NOMO-1 (cell line): ENCODE data around the gene RCL1.
"Not testable (repeated sequence)": the region's sequence is repeated elsewhere in the genome, so short reads cannot be mapped to it uniquely, and the experiment has no call there.

Source experiments
- DNase-seq, 2 experiments: peaks; one replicate each; lab custom pipeline; 2025; ENCODE audit not compliant: unreplicated experiment in 2 of 2; lab: John Stamatoyannopoulos, UW

The RCL1 gene

DNA sequence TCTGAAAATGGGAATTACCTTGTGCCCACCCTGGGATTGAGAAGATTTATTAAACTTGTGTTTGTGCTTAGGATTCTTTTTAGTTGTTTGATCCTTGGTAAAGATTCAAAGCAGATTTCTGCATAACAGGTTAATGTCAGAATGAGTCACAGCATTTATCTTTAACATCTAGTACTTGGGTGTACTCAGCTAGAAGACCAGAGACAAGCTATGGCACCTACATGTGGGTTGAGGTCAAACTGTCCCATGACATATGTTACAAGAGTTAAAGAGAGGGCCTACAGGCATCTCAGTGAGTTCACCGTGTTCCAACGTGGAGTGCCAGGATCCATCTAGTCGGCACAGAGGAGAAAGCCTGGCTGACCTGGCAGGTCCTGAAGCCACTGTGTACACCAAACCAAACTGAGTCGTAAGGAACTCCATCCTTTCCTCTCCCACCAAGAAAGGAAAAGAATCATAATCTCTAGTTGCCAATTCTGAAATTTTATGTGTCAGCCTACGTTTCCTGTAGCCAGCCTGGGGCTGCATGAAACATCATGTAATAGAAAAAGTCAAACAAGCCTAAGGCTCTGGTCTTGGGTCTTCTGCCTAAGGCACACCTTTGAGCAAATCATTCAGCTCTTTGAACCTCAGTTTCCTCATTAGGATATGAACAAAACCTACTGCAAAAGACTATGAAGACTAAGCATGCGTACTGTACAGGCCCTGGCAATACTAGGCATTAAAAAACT is 73.7 kb downstream of the RCL1 start:
- no peak for DNase-seq

DNA sequence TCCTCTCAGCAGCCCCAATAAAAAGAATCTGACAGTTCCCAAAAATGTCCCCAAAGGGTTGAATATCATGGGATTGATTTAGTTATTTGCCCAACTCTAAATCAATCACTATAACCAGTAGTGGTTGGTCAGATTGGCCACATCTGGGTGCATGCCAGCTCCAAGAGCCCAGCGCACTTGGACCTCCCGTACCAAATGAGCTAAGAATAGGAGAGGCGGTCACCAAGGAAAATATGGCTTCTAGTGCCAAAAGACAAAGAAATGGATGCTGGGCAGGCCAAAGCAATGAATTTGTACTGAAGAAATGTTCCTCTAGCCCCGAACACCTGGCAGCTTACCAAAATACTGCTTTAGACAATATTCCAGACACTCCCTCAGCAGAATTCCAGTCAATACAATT is 80.3 kb downstream of the RCL1 start:
- no peak for DNase-seq

DNA sequence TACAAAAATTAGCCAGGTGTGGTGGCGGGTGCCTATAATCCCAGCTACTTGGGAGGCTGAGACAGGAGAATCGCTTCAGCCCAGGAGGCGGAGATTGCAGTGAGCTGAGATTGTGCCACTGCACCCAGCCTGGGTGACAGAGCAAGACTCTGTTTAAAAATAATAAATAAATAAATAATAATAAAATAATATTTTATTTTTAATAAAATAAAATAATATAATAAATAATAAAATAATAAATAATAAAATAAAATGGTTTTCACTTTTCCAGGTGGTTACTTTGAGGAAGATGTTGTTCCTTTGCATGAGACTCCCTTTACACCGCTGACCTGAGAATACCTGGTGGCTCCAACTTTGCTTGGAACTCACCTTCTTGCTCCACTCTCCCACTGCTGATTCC is 82.8 kb downstream of the RCL1 start:
- no peak for DNase-seq

DNA sequence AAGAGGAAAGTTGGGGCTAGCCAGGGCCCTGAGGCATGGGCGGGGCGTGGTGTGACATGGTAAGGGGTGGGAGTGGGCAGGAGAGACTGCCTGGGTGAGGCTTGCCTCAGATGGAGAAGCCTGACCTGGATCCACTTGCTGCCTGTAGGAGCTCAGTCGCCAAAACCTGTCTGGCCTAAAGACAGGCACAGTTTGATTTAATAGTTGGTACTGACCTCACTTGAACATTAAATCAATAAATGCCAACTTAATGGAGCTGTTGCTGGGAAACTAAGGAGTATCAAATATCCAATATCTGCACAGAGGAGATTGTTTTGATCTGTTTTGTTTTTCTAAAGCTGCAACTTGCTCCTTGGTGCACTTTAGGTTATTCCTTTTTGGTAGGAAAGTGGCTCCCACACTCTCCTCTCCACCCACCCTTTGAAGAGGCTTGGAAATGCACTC is 86.4 kb downstream of the RCL1 start:
- DNase-seq = no peak

DNA sequence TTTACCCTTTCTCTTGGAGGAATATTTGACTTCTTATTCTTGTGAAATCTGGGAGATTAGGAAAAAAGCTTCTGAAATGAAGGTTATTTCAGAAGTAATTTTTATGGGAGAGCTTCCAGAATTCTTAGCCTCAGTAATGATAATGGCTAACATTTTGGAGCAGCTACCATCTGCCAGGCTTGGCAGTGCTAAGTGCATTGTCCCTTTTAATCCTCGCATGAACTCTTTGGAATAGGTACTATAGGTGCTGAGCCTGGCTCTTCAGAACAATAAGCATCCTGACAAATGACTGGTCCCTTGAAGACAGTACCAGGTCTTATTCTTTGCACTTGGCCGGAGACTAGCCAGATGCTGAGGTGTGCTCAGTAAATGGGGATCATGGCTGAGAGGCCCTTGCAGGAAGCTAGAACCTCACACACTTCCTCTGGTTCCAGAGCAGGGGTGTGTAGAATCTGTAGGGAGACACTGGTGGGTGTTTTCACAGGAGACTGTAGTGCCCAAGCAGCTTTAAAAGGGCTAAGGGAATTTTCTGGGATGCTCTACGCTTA is 90.7 kb downstream of the RCL1 start:
- DNase-seq = no peak

DNA sequence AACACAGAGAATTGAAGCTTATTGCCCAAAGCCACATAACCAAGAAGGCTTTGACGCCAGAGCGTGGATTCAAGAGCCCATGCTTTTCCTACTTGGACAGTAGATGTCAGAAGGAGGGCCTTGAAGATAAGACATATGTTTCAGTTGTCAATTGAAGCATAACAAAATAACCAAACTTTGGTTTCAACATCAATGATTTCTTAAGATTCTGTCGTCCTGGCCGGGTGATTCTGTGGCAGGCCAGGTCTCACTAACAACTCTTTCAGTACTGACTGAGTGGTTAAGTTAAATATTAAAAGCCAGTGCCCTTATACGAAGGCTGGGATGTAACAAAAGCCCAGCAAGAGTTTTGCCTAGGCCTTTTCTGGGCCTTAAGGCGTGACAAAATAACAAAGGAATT is 94.0 kb downstream of the RCL1 start:
- no peak for DNase-seq

DNA sequence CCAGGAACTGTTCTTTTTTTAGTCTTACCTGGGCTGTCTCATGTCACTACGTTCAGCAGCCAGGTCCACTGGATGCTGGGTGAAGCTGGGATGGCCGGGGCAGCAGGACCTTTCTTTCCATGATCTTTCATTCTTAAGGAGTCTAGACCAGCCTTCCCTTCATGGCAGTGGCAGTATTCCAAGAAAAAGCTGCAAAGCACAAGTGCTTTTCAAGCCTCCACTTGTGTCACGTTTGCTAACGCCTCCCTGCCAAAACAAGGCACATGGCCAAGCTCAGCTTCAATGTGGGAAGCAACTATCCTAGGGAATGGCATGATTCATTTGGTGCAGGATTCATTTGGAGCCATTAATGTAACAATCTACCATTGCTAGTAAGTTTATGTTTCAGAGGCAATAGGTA is 94.8 kb downstream of the RCL1 start:
- no peak for DNase-seq

DNA sequence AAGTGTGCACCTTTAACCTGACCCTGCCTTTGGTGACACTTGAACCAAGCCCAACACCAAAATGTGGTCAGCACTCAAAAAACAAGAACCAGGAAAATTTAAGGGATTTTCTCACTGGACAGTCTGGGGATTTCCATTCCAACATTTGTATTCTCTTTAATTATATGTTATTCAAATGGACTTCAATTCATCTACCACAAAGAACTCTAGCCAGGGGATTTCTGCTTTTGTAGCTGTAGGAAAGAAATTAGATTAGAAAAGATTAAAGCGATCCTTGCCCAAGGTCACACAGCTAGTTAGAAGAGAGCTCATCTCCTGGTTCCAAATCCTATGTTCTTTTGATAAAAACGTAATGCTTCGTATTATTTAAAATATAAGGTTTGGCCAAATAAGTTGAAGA is 97.5 kb downstream of the RCL1 start:
- DNase-seq = no peak

DNA sequence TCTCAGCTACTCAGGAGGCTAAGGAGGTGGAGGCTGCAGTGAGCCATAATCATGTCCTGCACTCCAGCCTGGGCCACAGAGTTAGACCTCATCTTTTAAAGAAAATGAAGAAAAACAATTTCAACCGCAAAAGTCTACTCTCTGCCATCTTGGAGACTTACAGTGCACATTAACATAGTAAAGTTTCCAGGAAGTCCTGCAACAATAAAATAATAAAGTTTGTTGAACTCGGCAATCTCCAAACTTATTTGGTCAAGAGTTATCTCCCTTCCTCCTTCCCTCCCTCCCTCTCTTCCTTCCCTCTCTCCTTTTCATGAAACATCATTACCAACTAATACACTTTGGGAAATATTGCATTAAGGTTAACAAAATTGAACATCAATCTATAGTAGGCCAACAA is 98.2 kb downstream of the RCL1 start:
- DNase-seq = no peak

DNA sequence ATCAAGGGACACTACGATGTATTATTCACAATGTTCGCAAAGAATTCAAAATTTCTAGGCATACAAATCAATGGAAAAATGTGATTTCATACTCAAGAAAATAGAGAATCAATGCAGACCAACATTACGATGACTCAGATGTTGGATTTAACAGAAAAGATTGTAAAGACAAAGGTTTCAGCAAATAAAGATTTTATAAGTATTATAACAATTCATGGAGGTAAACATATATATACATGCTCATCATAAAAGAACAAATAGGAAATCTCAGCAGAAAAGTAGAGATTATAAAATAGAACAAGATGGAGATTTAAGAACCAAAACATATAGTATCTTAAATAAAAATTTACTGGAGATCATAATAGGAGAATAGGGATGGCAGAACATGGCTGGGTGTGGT is 98.9 kb downstream of the RCL1 start:
- DNase-seq = no peak

DNA sequence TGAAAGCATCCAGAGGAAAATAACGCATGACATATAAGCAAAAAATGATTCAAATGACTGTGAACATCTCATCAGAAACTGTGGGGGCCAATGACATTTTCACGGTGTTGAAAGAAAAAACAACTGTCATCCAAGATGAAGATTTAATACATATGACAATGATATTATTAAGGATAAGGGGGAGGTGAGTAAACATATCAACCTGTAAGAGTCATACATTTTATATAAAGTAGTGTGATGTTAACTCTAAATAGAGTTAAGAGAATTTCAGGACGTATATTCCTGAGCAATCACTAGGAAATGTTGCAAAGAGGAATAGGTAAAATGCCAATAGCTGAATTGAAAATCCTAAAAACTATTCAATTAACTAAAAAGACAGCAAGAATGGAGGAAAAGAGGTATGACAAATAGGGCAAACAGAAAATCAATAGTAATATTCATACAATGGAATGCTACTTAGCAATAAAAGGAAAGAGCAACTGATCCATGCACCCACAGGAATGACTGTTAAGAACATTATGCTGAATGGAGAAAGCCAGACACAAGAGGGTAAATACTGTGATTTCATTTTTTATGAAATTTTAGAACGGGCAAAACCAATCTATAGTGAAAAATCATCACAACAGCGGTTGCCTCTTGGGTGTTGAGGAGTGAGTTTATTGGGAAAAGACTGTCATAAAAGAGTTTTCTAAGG is 99.9 kb downstream of the RCL1 start:
- DNase-seq = no peak

DNA sequence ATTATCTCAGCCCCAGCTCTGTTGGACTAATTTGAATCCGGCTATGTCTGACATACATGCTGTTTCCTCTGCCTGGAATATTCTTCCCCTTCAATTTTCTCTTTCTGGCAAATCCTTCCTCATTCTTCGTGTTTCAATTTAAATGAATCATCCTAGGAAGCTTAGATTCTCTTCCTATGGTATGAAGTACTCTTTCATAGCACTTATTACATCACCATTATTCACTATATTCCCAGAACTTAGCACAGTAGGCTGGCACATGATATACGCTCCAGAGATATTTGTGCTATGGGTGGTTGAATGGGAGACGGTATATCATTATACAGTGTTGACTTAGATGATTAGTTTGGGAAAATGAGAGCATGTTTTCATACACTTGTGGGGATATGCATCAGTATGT is 101.3 kb downstream of the RCL1 start:
- no peak for DNase-seq

DNA sequence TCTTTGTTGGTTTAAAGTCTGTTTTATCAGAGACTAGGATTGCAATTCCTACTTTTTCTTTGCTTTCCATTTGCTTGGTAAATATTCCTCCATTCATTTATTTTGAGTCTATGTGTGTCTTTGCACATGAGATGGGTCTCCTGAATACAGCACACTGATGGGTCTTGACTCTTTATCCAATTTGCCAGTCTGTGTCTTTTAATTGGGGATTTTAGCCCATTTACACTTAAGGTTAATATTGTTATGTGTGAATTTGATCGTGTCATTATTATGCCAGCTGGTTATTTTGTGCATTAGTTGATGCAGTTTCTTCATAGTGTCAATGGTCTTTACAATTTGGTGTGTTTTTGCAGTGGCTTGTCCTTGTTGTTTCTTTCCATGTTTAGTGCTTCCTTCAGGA is 107.1 kb downstream of the RCL1 start:
- DNase-seq = not testable (repeated sequence)

DNA sequence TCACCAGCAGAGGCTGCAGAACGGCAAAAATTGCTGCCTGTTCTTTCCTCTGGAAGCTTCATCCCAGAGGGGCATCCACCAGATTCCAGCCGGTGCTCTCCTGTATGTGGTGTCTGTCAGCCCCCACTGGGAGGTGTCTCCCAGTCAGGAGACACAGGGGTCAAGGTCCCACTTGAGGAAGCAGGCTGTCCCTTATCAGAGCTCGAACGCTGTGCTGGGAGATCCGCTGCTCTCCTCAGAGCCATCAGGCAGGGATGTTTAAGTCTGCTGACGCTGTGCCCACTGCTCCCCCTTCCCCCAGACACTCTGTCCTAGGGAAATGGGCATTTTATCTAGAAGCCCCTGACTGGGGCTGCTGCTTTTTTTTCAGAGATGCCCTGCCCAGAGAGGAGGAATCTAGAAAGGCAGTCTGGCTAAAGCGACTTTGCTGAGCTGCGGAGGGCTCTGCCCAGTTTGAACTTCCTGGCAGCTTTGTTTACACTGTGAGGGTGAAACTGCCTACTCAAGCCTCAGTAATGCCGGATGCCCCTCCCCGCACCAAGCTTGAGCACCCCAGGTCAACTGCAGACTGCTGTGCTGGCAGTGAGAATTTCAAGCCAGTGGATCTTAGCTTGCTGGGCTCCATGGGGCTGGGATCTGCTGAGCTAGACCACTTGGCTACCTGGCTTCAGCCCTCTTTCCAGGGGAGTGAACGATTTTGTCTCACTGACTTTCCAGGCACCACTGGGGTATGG is 108.8 kb downstream of the RCL1 start:
- not testable (repeated sequence) for DNase-seq

DNA sequence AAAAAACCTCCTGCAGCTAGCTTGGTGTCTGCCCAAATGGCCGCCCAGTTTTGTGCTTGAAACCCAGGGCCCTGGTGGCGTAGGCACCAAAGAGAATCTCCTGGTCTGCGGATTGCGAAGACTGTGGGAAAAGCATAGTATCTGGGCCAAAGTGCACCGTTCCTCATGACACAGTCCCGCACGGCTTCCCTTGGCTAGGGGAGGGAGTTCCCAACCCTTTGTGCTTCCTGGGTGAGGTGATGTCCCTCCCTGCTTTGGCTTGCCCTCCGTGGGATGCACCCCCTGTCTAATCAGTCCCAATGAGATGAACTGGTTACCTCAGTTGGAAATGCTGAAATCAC is 109.4 kb downstream of the RCL1 start:
- DNase-seq = no peak

DNA sequence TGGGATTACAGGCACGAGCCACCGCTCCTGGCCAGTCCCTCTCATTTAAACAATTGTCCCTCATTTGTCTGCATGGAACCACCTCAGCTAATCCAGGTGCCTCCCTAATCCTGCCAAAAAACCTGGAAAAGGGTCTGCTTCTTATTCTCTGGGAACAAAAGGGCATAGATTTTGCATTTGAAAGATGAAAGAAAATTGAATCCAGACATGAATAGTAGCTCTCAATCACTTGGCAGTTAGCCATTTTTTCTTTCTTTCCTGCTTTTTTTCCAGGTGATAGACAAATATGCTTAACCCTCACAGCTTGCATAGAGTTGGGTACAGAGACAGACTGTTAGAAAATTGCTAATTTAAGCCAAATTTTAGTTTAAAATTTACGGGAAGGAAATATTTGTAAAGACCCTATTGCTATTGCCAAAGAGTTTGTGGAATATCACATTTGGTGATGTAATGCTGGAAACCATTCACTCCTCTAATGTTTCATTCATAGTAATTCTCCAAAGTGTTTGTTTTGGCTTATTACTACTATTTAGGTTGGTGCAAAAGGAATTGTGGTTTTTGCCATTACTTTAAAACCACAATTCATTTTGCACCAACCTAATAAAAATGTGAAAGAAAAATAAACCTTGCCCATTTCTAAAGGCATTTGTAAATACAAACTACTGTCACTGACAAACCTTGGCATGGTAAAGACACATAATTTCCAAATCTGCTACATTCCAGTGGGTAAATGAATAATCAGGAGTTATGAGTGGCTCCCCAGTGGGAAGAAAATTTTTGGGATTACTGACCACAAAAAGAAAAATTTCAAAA is 111.8 kb downstream of the RCL1 start:
- no peak for DNase-seq

DNA sequence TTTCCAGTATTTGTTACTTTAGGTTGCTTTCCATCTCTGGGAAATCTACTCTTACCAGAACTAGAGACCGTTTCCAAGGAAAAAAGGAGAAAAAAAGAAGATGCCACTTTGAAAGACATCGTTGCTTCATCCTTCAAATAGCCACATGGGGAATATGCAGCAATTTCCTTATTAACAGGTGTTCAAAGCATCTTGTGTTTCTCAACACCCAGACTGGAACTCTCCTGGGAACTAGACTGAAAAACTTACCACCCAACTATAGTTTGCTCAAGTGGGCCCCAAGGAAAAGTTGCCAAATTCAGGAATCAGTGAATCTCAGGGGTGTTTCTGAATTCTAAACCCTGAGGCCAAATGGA is 112.4 kb downstream of the RCL1 start:
- no peak for DNase-seq
